ENCODE data around the gene ALDOC. TPM values are rescaled to one million over a fixed set of nuclear protein-coding genes. Genes with fewer than 3 reads are reported as not detected.

Gene ALDOC
- total RNA-seq, 4 donors from 2014 or later = 21.6 to 49.5 (median 27.5) TPM

GRCh38 chr17:28572259-28573039, 4.2 kb downstream of the ALDOC start:
- Histone ChIP-seq H3K4me3 (peak overlapping the region; percentile 76 to 92 (median 86)), H3K36me3 (peaks cover 0 to 4% (median 0%) of the 10 kb centered on the region in 4 donors), H3K9me3 (no peaks in the 10 kb centered on the region), H3K27me3 (no peaks in the 10 kb centered on the region), H3K4me1 (peaks cover 40 to 56% (median 47%) of the 10 kb centered on the region in 4 donors), H3K27ac (replicated peaks in 1 of 4) (peak overlapping the region; percentile 73 to 88 (median 78))
- 68% methylated on average over 3 of the region's 5 CpGs for WGBS
- DNase-seq (ENCODE audit: extremely low spot score) = no peak
- intact Hi-C loops (cut with DNase I) = no loop called here
- TF ChIP-seq EP300 (IDR thresholded peaks at IDR 0.05) = no peak
- no peak for TF ChIP-seq POLR2A (IDR thresholded peaks at IDR 0.05; ENCODE audit: low read depth)
- no peak for TF ChIP-seq CTCF (IDR thresholded peaks at IDR 0.05)
- no peak for TF ChIP-seq POLR2AphosphoS5 (IDR thresholded peaks at IDR 0.05)

- H3K36me3 ChIP-seq = peaks cover 0 to 5% (median 2%) of the 10 kb centered on the region in 4 donors
- intact Hi-C loops (cut with DNase I) = no loop called here
- H3K9me3 ChIP-seq = no peaks in the 10 kb centered on the region
- H3K27ac ChIP-seq (replicated peaks in 1 of 4) = peak within 1 kb of the TSS; percentile 73 to 88 (median 78)
- H3K4me1 ChIP-seq = peaks cover 34 to 47% (median 40%) of the 10 kb centered on the region in 4 donors
- no peaks in the 10 kb centered on the region for H3K27me3 ChIP-seq
- TF ChIP-seq POLR2A (IDR thresholded peaks at IDR 0.05; ENCODE audit: low read depth) = peak; percentile 21
- no peak for TF ChIP-seq EP300 (IDR thresholded peaks at IDR 0.05)
- peak; percentile 90 to 93 for TF ChIP-seq POLR2AphosphoS5 (IDR thresholded peaks at IDR 0.05)
- TF ChIP-seq CTCF (IDR thresholded peaks at IDR 0.05) = no peak
- peak within 1 kb of the TSS; percentile 76 to 92 (median 86) for H3K4me3 ChIP-seq
- under 1% methylated on average over 8 of the region's 49 CpGs for WGBS
- peak; percentile 99 for DNase-seq (ENCODE audit: extremely low spot score)
These were observed 5.2 kb downstream of the ALDOC start, which contains the start of gene PIGS for GRCh38 chr17:28571361-28572122. Gene PIGS, minus strand, starts transcription at chr17:28571524. Its CDS starts 28 bp downstream, at chr17:28571496.

GRCh38 chr17:28570716-28571360, 5.9 kb downstream of the ALDOC start:
- Histone ChIP-seq H3K27ac (replicated peaks in 1 of 4) (peak overlapping the region; percentile 73 to 88 (median 78)), H3K4me3 (peak overlapping the region; percentile 76 to 92 (median 86)), H3K27me3 (no peaks in the 10 kb centered on the region), H3K9me3 (no peaks in the 10 kb centered on the region), H3K4me1 (peaks cover 29 to 43% (median 36%) of the 10 kb centered on the region in 4 donors), H3K36me3 (peaks cover 0 to 9% (median 2%) of the 10 kb centered on the region in 4 donors)
- intact Hi-C loops (cut with DNase I) = no loop called here
- WGBS = 4% methylated on average over 9 of the region's 39 CpGs
- no peak for DNase-seq (ENCODE audit: extremely low spot score)
- TF ChIP-seq POLR2AphosphoS5 (IDR thresholded peaks at IDR 0.05) (peak in 1 of 2 donors; percentile 10), POLR2A (IDR thresholded peaks at IDR 0.05; ENCODE audit: low read depth) (no peak)

GRCh38 chr17:28569446-28569845, 7.2 kb downstream of the ALDOC start:
- Histone ChIP-seq H3K4me1 (peaks cover 24 to 36% (median 30%) of the 10 kb centered on the region in 4 donors), H3K4me3 (no peak overlapping the region), H3K36me3 (peaks cover 0 to 15% (median 2%) of the 10 kb centered on the region in 4 donors), H3K27ac (replicated peaks in 1 of 4) (no peak overlapping the region), H3K27me3 (no peaks in the 10 kb centered on the region), H3K9me3 (no peaks in the 10 kb centered on the region)
- DNase-seq (ENCODE audit: extremely low spot score) = no peak
- TF ChIP-seq EP300 (IDR thresholded peaks at IDR 0.05) (no peak), POLR2A (IDR thresholded peaks at IDR 0.05; ENCODE audit: low read depth) (no peak), CTCF (IDR thresholded peaks at IDR 0.05) (no peak), POLR2AphosphoS5 (IDR thresholded peaks at IDR 0.05) (no peak)
- 90% methylated on average over 1 of the region's 1 CpG for WGBS
- intact Hi-C loops (cut with DNase I) = no loop called here

All from esophagus muscularis mucosa (tissue), 4 donors.